Gastrocnemius medialis (tissue), 4 donors: ENCODE measurements around the gene IL17RA.

Experiments used
- CTCF ChIP-seq, 5 experiments: fragments of 450-650 bp in 3 of 5; fragments of 200-600 bp in 2 of 5; sonication (generic) in 2 of 5; IDR thresholded peaks in 4 of 5; conservative IDR thresholded peaks in 1 of 5; 1 replicate in 4 of 5; 2 replicates in 1 of 5; pipeline ENCODE4 v1.5.1; 2016 to 2019; ENCODE audit warnings: antibody characterized with exemption in 5 of 5, mild to moderate bottlenecking in 3 of 5, moderate library complexity in 3 of 5
- POLR2A ChIP-seq, 2 donors: fragments of 450-650 bp; IDR thresholded peaks; one replicate each; pipeline ENCODE4 v1.6.1; 2017; ENCODE audit warnings: antibody characterized with exemption in 2 of 2, mild to moderate bottlenecking in 2 of 2, moderate library complexity in 2 of 2

GRCh38 chr22:17106785-17107546, 22.2 kb downstream of the IL17RA start:
- TF ChIP-seq CTCF (IDR thresholded peaks at IDR 0.05 in 4 of 5, conservative IDR thresholded peaks at IDR 0.05 in 1 of 5) (no peak), POLR2A (IDR thresholded peaks at IDR 0.05) (no peak)
